ENCODE results near the gene TMEM60. TPM values are rescaled to one million over a fixed set of nuclear protein-coding genes. Genes with fewer than 3 reads are reported as not detected.
"Not testable (repeated sequence)": the region's sequence is repeated elsewhere in the genome, so short reads cannot be mapped to it uniquely, and the experiment has no call there.

The TMEM60 gene
- total RNA-seq, 3 donors from 2014 or later (not counting 1 experiment from before 2014, with no cell fraction given): 3.4 to 5.2 (median 3.9) TPM

- Mint-ChIP-seq H3K27me3 (ENCODE audit: low read depth in 2 of 2) (no peaks in the 10 kb centered on the region), H3K4me1 (peaks cover 0 to 15% of the 10 kb centered on the region in 2 donors), H3K27ac (peak overlapping the region in 1 of 2 donors; percentile 50), H3K4me3 (no peak overlapping the region), H3K9me3 (no peaks in the 10 kb centered on the region), H3K36me3 (peaks cover 9% of the 10 kb centered on the region)
- TF ChIP-seq, protein P1, sequence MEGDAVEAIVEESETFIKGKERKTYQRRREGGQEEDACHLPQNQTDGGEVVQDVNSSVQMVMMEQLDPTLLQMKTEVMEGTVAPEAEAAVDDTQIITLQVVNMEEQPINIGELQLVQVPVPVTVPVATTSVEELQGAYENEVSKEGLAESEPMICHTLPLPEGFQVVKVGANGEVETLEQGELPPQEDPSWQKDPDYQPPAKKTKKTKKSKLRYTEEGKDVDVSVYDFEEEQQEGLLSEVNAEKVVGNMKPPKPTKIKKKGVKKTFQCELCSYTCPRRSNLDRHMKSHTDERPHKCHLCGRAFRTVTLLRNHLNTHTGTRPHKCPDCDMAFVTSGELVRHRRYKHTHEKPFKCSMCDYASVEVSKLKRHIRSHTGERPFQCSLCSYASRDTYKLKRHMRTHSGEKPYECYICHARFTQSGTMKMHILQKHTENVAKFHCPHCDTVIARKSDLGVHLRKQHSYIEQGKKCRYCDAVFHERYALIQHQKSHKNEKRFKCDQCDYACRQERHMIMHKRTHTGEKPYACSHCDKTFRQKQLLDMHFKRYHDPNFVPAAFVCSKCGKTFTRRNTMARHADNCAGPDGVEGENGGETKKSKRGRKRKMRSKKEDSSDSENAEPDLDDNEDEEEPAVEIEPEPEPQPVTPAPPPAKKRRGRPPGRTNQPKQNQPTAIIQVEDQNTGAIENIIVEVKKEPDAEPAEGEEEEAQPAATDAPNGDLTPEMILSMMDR (IDR thresholded peaks at IDR 0.05): no peak
- H3K4me3 ChIP-seq (ENCODE audit: low read length): no peak overlapping the region
- intact Hi-C loops (cut with micrococcal nuclease): no loop called here
- H3K27me3 ChIP-seq (ENCODE audit: control insufficient read depth, insufficient read depth, low read length): no peaks in the 10 kb centered on the region
- DNase-seq: no peak
- H3K36me3 ChIP-seq (ENCODE audit: control insufficient read depth, insufficient read depth, low read length): peaks cover 10% of the 10 kb centered on the region
- no peak overlapping the region for H3K27ac ChIP-seq (ENCODE audit: low read length)
- H3K4me1 ChIP-seq (ENCODE audit: control insufficient read depth, insufficient read depth, low read length): no peaks in the 10 kb centered on the region
- ATAC-seq: no peak
- H3K9me3 ChIP-seq (ENCODE audit: control insufficient read depth, insufficient read depth, low read length): no peaks in the 10 kb centered on the region
Observed at GRCh38 chr7:77786741-77787140, 11.5 kb downstream of the TMEM60 start.

DNA sequence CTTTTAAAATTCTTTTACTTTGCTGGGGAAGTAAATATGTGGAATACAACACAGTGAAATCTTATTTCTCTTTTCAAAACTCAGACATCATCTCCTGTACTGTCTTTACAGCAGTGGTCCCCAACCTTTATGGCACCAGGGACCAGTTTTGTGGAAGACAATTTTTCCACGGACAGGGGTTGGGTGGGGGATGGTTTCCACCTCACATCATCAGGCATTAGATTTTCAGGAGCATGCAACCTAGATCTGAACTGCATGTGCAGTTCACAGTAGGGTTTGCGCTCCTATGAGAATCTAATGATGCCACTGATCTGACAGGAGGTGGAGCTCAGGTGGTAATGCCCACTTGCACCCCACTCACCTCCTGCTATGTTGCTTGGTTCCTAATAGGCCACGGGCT lies 12.2 kb downstream of the TMEM60 start:
- no peak overlapping the region for H3K4me3 Mint-ChIP-seq
- no peaks in the 10 kb centered on the region for H3K27me3 Mint-ChIP-seq (ENCODE audit: low read depth in 2 of 2)
- H3K36me3 Mint-ChIP-seq: peaks cover 9% of the 10 kb centered on the region
- Histone ChIP-seq H3K4me1 (ENCODE audit: control insufficient read depth, insufficient read depth, low read length) (no peaks in the 10 kb centered on the region), H3K36me3 (ENCODE audit: control insufficient read depth, insufficient read depth, low read length) (peaks cover 13% of the 10 kb centered on the region), H3K9me3 (ENCODE audit: control insufficient read depth, insufficient read depth, low read length) (no peaks in the 10 kb centered on the region), H3K27ac (ENCODE audit: low read length) (no peak overlapping the region), H3K27me3 (ENCODE audit: control insufficient read depth, insufficient read depth, low read length) (no peaks in the 10 kb centered on the region), H3K4me3 (ENCODE audit: low read length) (no peak overlapping the region)
- DNase-seq: no peak
- 100% methylated on average over 3 of the region's 3 CpGs for WGBS (ENCODE audit: insufficient coverage)
- intact Hi-C loops (cut with micrococcal nuclease): no loop called here
- TF ChIP-seq, protein P1 (IDR thresholded peaks at IDR 0.05): no peak
- no peaks in the 10 kb centered on the region for H3K9me3 Mint-ChIP-seq
- no peak for ATAC-seq
- H3K27ac Mint-ChIP-seq: no peak overlapping the region
- peaks cover under 1 to 16% of the 10 kb centered on the region in 2 donors for H3K4me1 Mint-ChIP-seq

- H3K27me3 ChIP-seq (ENCODE audit: control insufficient read depth, insufficient read depth, low read length); H3K9me3 Mint-ChIP-seq; H3K4me3 Mint-ChIP-seq; H3K4me3 ChIP-seq (ENCODE audit: low read length); intact Hi-C loops (cut with micrococcal nuclease); ATAC-seq; H3K27ac ChIP-seq (ENCODE audit: low read length); H3K4me1 ChIP-seq (ENCODE audit: control insufficient read depth, insufficient read depth, low read length); H3K9me3 ChIP-seq (ENCODE audit: control insufficient read depth, insufficient read depth, low read length); H3K36me3 Mint-ChIP-seq; DNase-seq; H3K27me3 Mint-ChIP-seq (ENCODE audit: low read depth in 2 of 2): not testable (repeated sequence)
- peaks cover 5 to 22% of the 10 kb centered on the region in 2 donors for H3K4me1 Mint-ChIP-seq
- 92% methylated on average over 9 of the region's 10 CpGs for WGBS (ENCODE audit: insufficient coverage)
- H3K36me3 ChIP-seq (ENCODE audit: control insufficient read depth, insufficient read depth, low read length): peaks cover 26% of the 10 kb centered on the region
- peak overlapping the region in 1 of 2 donors; percentile 7 for H3K27ac Mint-ChIP-seq
Observed at GRCh38 chr7:77784426-77784825, 13.8 kb downstream of the TMEM60 start.

DNA sequence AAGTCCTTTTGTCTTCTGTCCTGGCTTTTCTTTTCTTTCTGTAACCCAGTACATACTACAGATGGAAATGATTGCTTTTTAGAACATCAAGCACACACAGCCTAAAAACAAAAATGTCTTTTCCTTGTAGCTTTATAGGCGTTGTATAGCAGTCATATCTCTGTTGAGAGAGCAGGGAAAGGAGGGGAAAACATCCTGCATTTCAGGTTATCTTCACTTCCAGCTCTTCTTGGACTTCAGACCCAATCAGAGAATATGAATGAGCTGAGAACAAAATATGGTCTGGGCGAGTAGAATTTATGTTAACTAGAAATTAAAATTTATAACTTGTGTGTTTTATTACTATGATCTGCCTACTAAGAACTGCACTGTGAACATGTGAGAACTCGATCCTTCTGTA lies 14.7 kb downstream of the TMEM60 start:
- TF ChIP-seq, protein P1 (IDR thresholded peaks at IDR 0.05): no peak
- Mint-ChIP-seq H3K4me1 (peaks cover 5 to 17% of the 10 kb centered on the region in 2 donors), H3K27ac (no peak overlapping the region), H3K36me3 (peaks cover 9% of the 10 kb centered on the region), H3K27me3 (ENCODE audit: low read depth in 2 of 2) (no peaks in the 10 kb centered on the region), H3K4me3 (no peak overlapping the region), H3K9me3 (no peaks in the 10 kb centered on the region)
- ATAC-seq: no peak
- Histone ChIP-seq H3K27me3 (ENCODE audit: control insufficient read depth, insufficient read depth, low read length) (no peaks in the 10 kb centered on the region), H3K4me1 (ENCODE audit: control insufficient read depth, insufficient read depth, low read length) (no peaks in the 10 kb centered on the region), H3K27ac (ENCODE audit: low read length) (no peak overlapping the region), H3K36me3 (ENCODE audit: control insufficient read depth, insufficient read depth, low read length) (peaks cover 34% of the 10 kb centered on the region), H3K4me3 (ENCODE audit: low read length) (no peak overlapping the region), H3K9me3 (ENCODE audit: control insufficient read depth, insufficient read depth, low read length) (no peaks in the 10 kb centered on the region)
- DNase-seq: no peak
- WGBS (ENCODE audit: insufficient coverage): 100% methylated on average over 2 of the region's 3 CpGs
- intact Hi-C loops (cut with micrococcal nuclease): no loop called here

Data from natural killer cell (primary cell).